Stomach (tissue), 9 donors: ENCODE results near the gene SP5. TPM values are rescaled to one million over a fixed set of nuclear protein-coding genes. Genes with fewer than 3 reads are reported as not detected.

ENCODE experiments used
- DNase-seq, 2 donors: peaks; one replicate each; pipeline versions ENCODE4 v3.0.0 to v3.0.0-alpha.2; 2013 to 2019
- H3K27ac ChIP-seq, 5 donors: fragments of 200-600 bp in 4 of 5; sonication (generic) in 4 of 5; one replicate each; pipeline ENCODE4 v1.5.1; 2013 to 2019; ENCODE audit warnings: mild to moderate bottlenecking in 1 of 5, moderate library complexity in 1 of 5
- H3K27me3 ChIP-seq, 3 donors: fragments of 200-600 bp; sonication (generic); one replicate each; pipeline ENCODE4 v1.5.1; 2017 to 2019; ENCODE audit warnings: mixed run types in 1 of 3
- H3K36me3 ChIP-seq, 4 donors: fragments of 200-600 bp; sonication (generic); 1 replicate in 3 of 4; 2 replicates in 1 of 4; pipeline ENCODE4 v1.5.1; 2016 to 2019
- H3K4me1 ChIP-seq, 4 donors: fragments of 200-600 bp; sonication (generic); one replicate each; pipeline ENCODE4 v1.5.1; 2016 to 2019
- H3K4me3 ChIP-seq, 4 donors: fragments of 200-600 bp; sonication (generic) in 3 of 4; one replicate each; pipeline ENCODE4 v1.5.1; 2016 to 2019; ENCODE audit warnings: mild to moderate bottlenecking in 1 of 4
- H3K9me3 ChIP-seq, 4 donors: fragments of 200-600 bp; sonication (generic); one replicate each; pipeline ENCODE4 v1.5.1; 2016 to 2019
- CTCF ChIP-seq, 7 experiments: fragments of 450-650 bp in 4 of 7; fragments of 200-600 bp in 3 of 7; sonication (generic) in 3 of 7; IDR thresholded peaks; one replicate each; pipeline ENCODE4 v1.5.1; 2016 to 2019; ENCODE audit warnings: antibody characterized with exemption in 7 of 7, control low read depth in 2 of 7, mild to moderate bottlenecking in 1 of 7
- EP300 ChIP-seq: sonication (generic); formaldehyde crosslinking; IDR thresholded peaks from one replicate; pipeline ENCODE4 v1.6.1; 2017; ENCODE audit warnings: antibody characterized with exemption
- POLR2A ChIP-seq, 4 donors: fragments of 450-650 bp; IDR thresholded peaks; one replicate each; pipeline ENCODE4 v1.6.1; 2016; ENCODE audit warnings: antibody characterized with exemption in 4 of 4, control low read depth in 2 of 4, mild to moderate bottlenecking in 1 of 4, moderate library complexity in 1 of 4
- POLR2AphosphoS5 ChIP-seq, 3 donors: sonication (generic); formaldehyde crosslinking; IDR thresholded peaks; one replicate each; pipeline ENCODE4 v1.6.1; 2016; ENCODE audit warnings: antibody characterized with exemption in 3 of 3
- WGBS, 5 donors: extraction: QIAGEN DNeasy Blood & Tissue Kit in 3 of 5; methylation state at CpG; one replicate each; pipeline versions ENCODE4 v1.1.5 to v1.1.7; 2013 to 2018; 5-methylcytosine and 5-hydroxymethylcytosine counted together
- intact Hi-C: fragments of 100-400 bp; cut with DNase I; formaldehyde crosslinking; loops from one replicate; pipeline ENCODE4 v1.15.1; 2023; ENCODE audit warnings: low total_unique reads
- polyA plus RNA-seq, 3 donors: library from polyadenylated mRNA; stranded (reverse); fragments of 200-250 nt; gene quantifications; one replicate each; pipeline ENCODE4 v1.2.3, GENCODE V29; 2013
- small RNA-seq, 4 donors: library from RNA; depleted of rRNA; stranded (forward); fragments of <200 nt; gene quantifications; one replicate each; pipeline ENCODE3, GENCODE V24; 2016
- total RNA-seq, 5 donors: library from RNA; depleted of rRNA; stranded (reverse); fragments of >200 nt; gene quantifications; one replicate each; pipeline versions ENCODE4 v1.1.0 to v1.2.3, GENCODE V29; 2014 to 2016
- donor health status: healthy with polysubstance abuse.
- donor health status: Bipolar disorder and iron deficiency.
- donor health status: healthy.

The SP5 gene
- total and polyA plus RNA-seq, 8 donors, result 0.92 to 5.8 (median 3.0) TPM; not detected in 2

DNA sequence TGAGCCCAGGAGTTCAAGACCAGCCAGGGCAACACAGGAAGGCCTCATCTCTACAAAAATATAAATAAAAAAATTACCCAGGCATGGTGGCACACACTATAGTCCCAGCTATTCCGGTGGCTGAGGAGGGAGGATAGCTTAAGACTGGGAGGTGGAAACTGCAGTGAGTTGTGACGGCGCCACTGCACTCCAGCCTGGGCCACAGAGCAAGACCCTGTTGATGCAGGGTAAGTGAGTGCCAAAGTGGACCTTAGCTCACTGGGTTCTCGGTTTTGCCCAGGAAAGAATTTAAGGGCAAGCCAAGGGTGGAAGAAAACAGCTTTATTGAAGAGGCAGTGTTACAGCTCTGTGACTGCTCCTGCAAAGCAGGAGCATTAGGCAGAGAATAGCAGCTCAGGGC is 48.1 kb downstream of the SP5 start:
- Histone ChIP-seq H3K4me3 (no peak overlapping the region), H3K4me1 (peaks cover 0 to 18% (median 9%) of the 10 kb centered on the region in 4 donors), H3K27me3 (no peaks in the 10 kb centered on the region), H3K27ac (no peak overlapping the region), H3K9me3 (no peaks in the 10 kb centered on the region), H3K36me3 (no peaks in the 10 kb centered on the region)
- TF ChIP-seq EP300, result no peak
- TF ChIP-seq CTCF (IDR thresholded peaks at IDR 0.05), result no peak
- TF ChIP-seq POLR2AphosphoS5 (IDR thresholded peaks at IDR 0.05), result no peak
- no peak for TF ChIP-seq POLR2A (IDR thresholded peaks at IDR 0.05)
- intact Hi-C loops, result no loop called here
- DNase-seq, result no peak
- 88 to 92% (median 89%) methylated on average over 4 of the region's 4 CpGs for WGBS, 5 donors

DNA sequence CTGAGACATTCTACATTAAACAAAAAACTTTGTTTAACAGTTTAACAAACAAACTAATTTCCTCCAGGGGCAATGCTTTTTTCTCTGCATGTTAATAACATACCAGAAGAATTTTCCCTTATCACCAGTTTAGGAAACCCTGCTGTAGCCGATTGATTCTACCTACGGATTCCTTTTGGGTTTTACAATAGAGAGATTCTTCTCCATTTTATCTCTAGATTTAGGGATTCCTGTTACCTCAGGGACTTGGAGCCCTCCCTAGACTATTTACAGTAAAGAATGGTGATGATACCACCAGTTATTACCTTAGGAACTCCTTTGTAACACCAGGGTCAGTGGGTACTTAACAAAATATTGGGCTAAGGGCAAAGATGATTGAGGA is 49.7 kb downstream of the SP5 start:
- WGBS, 5 donors, result 14 to 44% (median 16%) methylated on average over 2 of the region's 2 CpGs
- no peak overlapping the region for H3K4me3 ChIP-seq
- H3K27me3 ChIP-seq, result no peaks in the 10 kb centered on the region
- H3K9me3 ChIP-seq, result no peaks in the 10 kb centered on the region
- no peak for DNase-seq
- H3K36me3 ChIP-seq, result no peaks in the 10 kb centered on the region
- intact Hi-C loops, result no loop called here
- no peak for TF ChIP-seq POLR2A (IDR thresholded peaks at IDR 0.05)
- TF ChIP-seq EP300, result no peak
- TF ChIP-seq CTCF (IDR thresholded peaks at IDR 0.05), result no peak
- no peak for TF ChIP-seq POLR2AphosphoS5 (IDR thresholded peaks at IDR 0.05)
- H3K4me1 ChIP-seq, result peaks cover 0 to 23% (median 15%) of the 10 kb centered on the region in 4 donors
- H3K27ac ChIP-seq, result peak overlapping the region in 4 of 5 donors; percentile 1 to 70 (median 60)

- peak in 1 of 2 donors; percentile 41 for DNase-seq
- Histone ChIP-seq H3K27ac (peak overlapping the region in 3 of 5 donors; percentile 2 to 70 (median 46)), H3K4me3 (no peak overlapping the region), H3K27me3 (peaks cover 0 to 10% (median 0%) of the 10 kb centered on the region in 3 donors), H3K36me3 (no peaks in the 10 kb centered on the region), H3K9me3 (no peaks in the 10 kb centered on the region), H3K4me1 (peaks cover 5 to 35% (median 28%) of the 10 kb centered on the region in 4 donors)
- 14 to 19% (median 17%) methylated on average over 4 of the region's 4 CpGs for WGBS, 5 donors
- TF ChIP-seq EP300 (no peak), POLR2AphosphoS5 (IDR thresholded peaks at IDR 0.05) (no peak), CTCF (IDR thresholded peaks at IDR 0.05) (no peak)
- intact Hi-C loops, result no loop called here
Measured at GRCh38 chr2:170766693-170767092, 51.6 kb downstream of the SP5 start.

Small RNAs within 50 kb of the gene (small RNA-seq; reads per million reads assigned to genes)
- 0 reads per million in 4 donors for gene RF02271

Other genes with a start within 250 kb of the SP5 start
- not detected for gene ERICH2, start 55.0 kb downstream of the SP5 start, total RNA-seq
- 1 to 10 TPM; 1.5 to 6.8 (median 6.1) TPM for gene ERICH2, start 55.0 kb downstream of the SP5 start, polyA plus RNA-seq
- gene GAD1, start 101.5 kb downstream of the SP5 start, total RNA-seq, result 1 to 10 TPM in 1 of 5 donors, not detected in 4; 2.4 TPM
- gene GAD1, start 101.5 kb downstream of the SP5 start, polyA plus RNA-seq, result under 1 TPM in 2 of 3 donors, not detected in 1; 0.38 to 0.81 TPM
- gene GORASP2, start 213.9 kb downstream of the SP5 start, total RNA-seq, result 100 to 1,000 TPM in 2 of 5 donors, 10 to 100 TPM in 2, 1 to 10 TPM in 1; 9.9 to 141 (median 48.8) TPM
- gene GORASP2, start 213.9 kb downstream of the SP5 start, polyA plus RNA-seq, result 10 to 100 TPM; 24.6 to 36.5 (median 31.0) TPM